GM19372 (cell line): ENCODE results near the gene CNPPD1.
"Not testable (repeated sequence)": the region's sequence is repeated elsewhere in the genome, so short reads cannot be mapped to it uniquely, and the experiment has no call there.

Source experiments
- ATAC-seq: cut with Tn5 transposase; IDR thresholded peaks from one replicate; pipeline ENCODE4 v1.9.1; 2021; ENCODE audit warnings: mild to moderate bottlenecking, low read depth, moderate library complexity; ENCODE audit not compliant: unreplicated experiment

CNPPD1 gene

DNA sequence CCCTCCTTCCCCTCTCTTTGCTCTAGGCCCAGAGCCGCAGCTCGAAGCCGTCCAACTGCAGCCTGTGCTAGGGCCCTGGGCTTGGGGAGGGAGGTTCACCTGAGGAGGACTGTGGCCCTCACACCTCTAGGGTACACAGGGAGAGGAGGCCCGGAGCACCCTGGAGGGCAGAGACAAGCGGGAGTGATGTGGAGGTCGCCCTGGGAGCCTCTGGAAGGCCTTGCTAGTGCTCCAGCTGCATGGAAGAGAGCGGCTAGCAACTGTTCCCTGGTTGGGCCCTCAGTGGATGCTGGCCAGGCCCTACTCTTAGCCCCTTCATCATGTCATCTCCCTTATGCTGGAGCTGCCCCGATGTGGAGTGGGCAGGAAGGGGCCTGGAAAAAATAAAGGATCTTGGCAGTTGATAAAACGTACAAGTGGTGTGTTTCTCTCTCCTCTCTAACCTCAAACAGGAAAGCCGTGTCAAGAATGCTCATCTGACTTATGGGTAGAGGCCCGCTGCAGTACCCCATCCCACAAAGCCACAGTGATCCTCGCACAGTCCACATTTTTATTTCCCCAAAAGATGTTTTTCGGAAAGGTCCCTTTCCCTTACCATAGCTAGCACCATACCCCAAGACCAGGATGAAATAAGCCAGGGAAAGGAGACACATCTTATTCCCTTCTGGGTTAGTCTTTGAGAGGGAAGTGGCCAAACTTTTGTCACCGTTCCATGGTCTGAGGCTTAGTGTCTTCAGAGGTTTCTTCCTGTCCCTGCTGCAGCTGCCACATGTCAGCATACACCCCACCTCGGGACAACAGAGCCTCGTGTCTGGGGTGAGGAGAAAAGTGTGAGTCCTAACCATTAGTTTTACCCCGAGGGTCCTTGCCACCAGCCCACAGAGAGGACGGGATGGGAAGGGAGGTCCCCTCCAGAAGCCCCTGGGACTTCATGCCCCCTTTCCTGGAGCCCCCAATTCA lies 32.8 kb upstream of the CNPPD1 start:
- ATAC-seq: no peak

DNA sequence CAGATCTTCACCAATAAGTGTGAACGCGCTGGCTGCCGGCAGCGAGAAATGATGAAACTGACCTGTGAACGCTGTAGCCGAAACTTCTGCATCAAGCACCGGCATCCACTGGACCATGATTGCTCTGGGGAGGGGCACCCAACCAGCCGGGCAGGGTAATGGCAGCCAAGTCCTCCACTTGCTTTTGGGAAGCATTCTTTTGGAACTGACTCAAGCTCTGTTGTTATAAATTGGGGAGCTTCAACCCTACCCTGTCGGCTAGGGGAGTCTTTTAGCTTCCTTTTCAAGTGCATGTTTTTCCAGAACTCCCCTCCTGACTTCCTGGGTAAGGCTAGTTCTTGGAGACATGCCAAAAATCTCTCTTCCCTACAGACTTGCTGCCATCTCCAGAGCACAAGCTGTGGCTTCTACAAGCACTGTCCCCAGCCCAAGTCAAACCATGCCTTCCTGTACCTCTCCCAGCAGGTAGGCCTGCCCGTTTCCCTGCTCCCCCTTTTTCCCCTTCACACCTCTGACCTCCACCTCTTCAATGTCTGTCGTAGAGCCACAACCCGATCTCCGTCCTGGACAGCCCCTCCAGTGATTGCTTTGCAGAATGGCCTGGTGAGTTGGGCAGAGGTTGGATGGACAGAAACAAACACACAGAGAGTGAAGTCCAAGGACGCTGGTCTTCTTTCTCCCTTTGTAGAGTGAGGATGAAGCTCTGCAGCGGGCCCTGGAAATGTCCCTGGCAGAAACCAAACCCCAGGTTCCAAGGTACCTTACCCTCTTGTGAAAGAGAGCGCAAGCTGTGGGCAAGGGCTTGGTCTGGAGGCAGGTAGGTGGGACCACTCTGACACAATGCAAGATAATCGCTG lies 31.4 kb upstream of the CNPPD1 start:
- no peak for ATAC-seq

DNA sequence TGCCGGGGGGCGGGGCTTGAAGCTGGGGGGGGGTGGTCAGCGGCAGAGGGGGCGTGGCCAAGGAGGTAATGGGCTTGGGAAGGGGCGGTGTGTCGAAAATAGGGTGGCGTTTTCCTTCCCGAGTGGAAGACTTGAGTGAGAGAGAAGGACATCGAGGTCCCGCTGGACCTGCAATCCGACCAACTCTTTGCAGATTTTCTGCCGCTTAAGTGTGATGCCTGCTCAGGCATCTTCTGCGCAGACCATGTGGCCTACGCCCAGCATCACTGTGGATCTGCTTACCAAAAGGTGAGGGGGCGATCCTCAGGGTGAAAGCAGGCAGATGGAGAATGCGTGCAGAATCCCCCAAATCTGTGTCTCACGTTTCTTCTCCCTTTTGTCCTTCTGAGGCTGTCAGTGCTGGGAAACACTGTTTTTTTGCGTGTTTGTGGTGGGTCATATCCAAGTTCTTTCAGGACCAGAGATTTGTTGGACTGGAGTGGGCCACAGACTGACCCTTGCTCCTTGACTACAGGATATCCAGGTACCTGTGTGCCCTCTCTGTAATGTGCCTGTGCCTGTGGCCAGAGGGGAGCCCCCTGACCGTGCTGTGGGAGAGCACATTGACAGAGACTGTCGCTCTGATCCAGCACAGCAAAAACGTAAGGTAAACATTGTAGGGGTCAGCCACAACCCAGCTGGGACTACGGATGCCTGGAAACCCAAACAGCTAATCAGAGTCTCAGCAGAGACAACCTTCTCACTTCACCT lies 30.6 kb upstream of the CNPPD1 start:
- ATAC-seq: no peak

DNA sequence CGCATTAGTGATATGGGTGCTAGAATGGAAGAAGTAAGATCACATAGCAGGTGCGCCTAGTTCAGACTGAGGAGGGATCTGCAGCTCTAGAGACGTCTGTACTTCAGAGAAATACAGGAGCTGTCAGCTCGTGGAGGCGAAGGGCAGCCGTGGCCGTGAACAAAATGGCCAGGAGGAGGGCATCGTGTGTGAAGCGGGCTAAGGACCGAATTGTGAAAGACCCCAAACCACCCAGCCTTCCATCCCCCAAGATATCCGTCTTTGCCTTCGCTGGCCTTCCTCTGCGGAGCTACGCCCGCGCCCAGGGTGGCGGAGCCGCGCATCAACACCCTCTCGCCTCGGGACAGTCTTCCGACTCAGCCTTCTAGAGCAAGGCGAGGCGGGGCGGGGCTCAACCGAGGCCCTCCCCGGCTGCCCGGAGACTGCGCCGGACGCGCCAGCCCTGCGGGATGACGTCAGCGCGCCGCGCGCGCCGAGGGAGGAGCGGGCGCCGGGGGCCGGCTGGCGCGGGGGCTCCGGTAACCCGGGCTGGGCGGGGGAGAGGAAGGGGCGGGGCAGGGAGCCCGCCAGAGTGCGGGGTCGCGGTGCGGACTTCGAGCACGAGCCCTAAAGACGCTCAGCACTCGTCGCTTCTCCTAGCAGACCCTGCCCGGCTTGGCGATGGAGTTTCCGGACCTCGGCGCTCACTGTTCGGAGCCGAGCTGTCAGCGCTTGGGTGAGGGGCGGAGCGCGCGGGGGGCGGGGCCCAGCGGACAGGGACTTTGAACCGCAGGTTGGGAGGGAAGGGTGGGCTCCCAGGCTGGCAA lies 29.8 kb upstream of the CNPPD1 start, which contains the start of gene ZFAND2B:
Gene ZFAND2B, plus strand, starts transcription at position 455 of the 806 bp plus-strand sequence. Its CDS starts 206 bp downstream, at position 661.
- ATAC-seq: peak; percentile 98

- ATAC-seq: no peak
These were observed 29.2 kb upstream of the CNPPD1 start for GRCh38 chr2:219205981-219206327.

GRCh38 chr2:219205165-219205538 lies 28.4 kb upstream of the CNPPD1 start:
- ATAC-seq: no peak

- ATAC-seq: no peak
These were observed 27.9 kb upstream of the CNPPD1 start for GRCh38 chr2:219204425-219205164.

DNA sequence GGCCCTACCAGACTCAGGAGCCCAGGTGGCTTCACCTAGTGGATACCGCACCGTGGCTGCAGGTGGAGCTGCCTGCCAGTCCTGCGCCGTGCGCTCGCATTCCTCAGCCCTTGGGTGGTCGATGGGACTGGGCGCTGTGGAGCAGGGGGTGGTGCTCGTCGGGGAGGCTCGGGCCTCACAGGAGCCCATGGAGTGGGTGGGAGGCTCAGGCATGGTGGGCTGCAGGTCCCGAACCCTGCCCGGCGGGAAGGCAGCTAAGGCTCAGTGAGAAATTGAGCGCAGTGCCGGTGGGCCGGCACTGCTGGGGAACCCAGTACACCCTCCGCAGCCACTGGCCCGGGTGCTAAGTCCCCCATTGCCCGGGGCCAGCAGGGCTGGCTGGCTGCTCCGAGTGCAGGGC lies 24.6 kb upstream of the CNPPD1 start:
- ATAC-seq: not testable (repeated sequence)

GRCh38 chr2:219200502-219201326 lies 24.0 kb upstream of the CNPPD1 start:
- ATAC-seq: not testable (repeated sequence)

GRCh38 chr2:219199470-219200211 lies 22.9 kb upstream of the CNPPD1 start:
- ATAC-seq: no peak

DNA sequence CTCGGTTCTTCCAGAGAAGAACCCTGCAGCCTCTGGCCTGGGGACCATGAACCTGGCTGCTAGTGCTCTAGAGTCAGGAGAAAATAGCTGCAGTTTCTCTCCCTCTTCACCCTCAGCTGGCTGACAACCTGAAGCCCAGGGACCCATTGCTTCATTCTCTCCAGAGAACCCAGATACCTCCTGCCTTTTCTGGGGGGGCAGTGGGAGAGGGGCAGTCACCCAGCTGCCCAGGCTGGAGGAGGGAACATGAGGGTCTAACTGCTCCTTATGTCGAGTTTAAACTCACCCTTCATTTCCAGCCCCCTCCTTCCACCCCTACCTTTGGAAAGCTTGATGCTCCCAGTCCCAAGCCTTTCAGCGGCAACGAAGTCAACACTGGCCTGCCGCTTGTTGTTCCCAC lies 22.2 kb upstream of the CNPPD1 start:
- ATAC-seq: no peak

DNA sequence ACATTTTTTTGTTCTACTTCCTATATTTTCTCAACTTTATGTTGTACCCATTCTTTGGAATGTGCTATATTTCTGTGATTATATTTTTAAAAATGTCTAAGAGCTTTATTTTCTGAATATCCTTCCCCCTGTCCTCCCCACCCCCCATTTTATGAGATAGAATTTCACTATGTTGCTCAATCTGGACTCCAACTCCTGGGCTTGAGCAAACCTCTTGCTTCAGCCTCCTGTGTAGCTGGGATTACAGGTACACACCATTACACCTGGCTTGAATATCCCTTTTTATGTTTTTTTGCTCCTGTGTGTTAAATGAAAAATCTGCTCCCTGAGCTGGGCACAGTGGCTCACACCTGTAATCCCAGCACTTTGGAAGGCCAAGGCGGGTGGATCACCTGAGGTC lies 20.7 kb upstream of the CNPPD1 start:
- ATAC-seq: no peak

DNA sequence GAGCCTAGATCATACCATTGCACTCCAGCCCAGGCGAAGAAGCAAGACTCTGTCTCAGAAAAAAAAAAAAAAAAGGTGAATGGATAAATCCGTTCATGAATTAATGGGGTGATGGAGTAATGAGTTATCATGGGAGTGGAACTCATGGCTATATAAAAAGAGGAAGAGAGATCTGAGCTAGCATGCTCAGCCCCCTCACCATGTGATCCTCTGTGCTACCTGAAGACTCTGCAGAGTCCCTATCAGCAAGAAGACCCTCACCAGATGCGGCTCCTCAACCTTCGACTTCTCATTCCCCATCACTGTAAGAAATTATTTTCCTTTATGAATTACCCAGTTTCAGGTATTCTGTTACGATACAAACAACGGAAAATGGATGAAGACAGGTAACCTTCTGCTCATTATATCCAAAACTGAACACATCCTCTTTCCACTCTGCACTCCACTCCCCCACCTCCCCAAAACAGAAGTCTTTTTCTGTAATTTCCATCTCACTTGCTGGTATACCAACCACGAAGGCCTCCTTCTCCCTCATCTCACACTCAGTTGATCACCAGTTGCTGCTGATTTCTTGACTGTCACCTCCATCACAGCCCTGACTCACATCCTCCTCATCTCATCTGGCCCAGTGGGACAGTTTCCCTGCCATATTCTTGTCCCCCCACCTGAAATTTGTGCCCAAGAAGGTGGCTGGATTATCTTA lies 10.2 kb upstream of the CNPPD1 start:
- ATAC-seq: peak; percentile 51

DNA sequence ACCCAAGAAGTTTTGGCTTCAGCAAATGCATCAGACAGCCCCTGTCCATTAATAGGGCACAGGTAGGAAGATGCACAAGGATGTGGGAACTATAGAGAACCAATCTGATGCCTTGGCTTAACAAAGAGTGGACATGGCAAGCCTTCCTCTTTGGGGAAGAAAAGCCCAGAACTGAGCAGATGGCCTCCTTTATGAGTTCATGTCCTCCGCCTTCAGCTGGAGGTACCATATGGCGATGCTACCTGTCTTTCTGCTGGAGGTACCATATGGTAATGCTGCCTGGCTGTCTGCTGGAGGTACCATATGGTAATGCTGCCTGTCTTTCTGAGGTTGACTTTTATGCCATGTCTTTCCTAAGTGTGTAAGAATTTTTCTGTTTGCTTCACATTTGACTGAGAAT lies 7.4 kb upstream of the CNPPD1 start:
- ATAC-seq: no peak

GRCh38 chr2:219183151-219183772 lies 6.5 kb upstream of the CNPPD1 start:
- ATAC-seq: no peak

DNA sequence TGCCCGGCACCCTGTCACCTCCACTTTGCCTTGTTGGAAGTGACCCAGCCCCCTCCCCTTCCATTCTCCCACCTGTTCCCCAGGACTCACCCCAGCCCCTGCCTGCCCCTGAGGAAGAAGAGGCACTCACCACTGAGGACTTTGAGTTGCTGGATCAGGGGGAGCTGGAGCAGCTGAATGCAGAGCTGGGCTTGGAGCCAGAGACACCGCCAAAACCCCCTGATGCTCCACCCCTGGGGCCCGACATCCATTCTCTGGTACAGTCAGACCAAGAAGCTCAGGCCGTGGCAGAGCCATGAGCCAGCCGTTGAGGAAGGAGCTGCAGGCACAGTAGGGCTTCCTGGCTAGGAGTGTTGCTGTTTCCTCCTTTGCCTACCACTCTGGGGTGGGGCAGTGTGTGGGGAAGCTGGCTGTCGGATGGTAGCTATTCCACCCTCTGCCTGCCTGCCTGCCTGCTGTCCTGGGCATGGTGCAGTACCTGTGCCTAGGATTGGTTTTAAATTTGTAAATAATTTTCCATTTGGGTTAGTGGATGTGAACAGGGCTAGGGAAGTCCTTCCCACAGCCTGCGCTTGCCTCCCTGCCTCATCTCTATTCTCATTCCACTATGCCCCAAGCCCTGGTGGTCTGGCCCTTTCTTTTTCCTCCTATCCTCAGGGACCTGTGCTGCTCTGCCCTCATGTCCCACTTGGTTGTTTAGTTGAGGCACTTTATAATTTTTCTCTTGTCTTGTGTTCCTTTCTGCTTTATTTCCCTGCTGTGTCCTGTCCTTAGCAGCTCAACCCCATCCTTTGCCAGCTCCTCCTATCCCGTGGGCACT lies 5.8 kb upstream of the CNPPD1 start:
- ATAC-seq: no peak
